GM18505 (cell line): ENCODE data around the gene CALU.

ENCODE experiments used
- ATAC-seq: cut with Tn5 transposase; IDR thresholded peaks from one replicate; pipeline ENCODE4 v1.9.1; 2021; ENCODE audit not compliant: unreplicated experiment
- POLR2A ChIP-seq: IDR thresholded peaks from 4 replicates; pipeline ENCODE4 v1.6.1; 2011; ENCODE audit warnings: borderline replicate concordance; ENCODE audit not compliant: insufficient read depth, insufficient read length; ENCODE audit errors: extremely low read depth

Gene CALU

GRCh38 chr7:128774029-128774689 is 35.0 kb downstream of the CALU start:
- no peak for ATAC-seq
- no peak for TF ChIP-seq POLR2A

DNA sequence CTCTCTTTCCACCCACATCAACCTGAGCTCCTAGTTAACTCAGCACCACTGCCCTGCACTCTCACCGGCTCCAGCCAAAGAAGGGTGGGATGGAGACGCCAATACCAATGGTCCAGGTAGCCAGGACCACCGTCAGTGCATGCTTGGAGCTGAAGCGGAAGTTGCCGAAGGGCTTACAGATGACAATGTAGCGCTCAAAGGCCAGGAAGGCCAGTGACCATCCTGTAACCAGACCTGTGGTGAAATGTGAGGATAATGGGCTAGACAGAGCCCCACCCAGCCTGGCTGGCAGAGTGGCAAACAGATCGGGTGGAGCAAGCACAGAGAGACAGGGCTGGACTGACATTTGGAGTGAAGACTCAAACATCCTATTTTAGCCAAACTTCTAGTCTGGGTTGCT is 35.8 kb downstream of the CALU start:
- ATAC-seq, result no peak
- no peak for TF ChIP-seq POLR2A

GRCh38 chr7:128775744-128776474 is 36.8 kb downstream of the CALU start, which contains the start of gene OPN1SW:
TSS of gene OPN1SW (minus strand) at chr7:128775794. CDS start at chr7:128775781, 13 bp downstream.
- no peak for TF ChIP-seq POLR2A
- no peak for ATAC-seq

- ATAC-seq, result no peak
- no peak for TF ChIP-seq POLR2A
These were observed 38.3 kb downstream of the CALU start for GRCh38 chr7:128777156-128778123.

GRCh38 chr7:128778946-128779345 is 39.8 kb downstream of the CALU start:
- no peak for ATAC-seq
- TF ChIP-seq POLR2A, result no peak

- no peak for ATAC-seq
These were observed 42.0 kb downstream of the CALU start for GRCh38 chr7:128781126-128781525.

DNA sequence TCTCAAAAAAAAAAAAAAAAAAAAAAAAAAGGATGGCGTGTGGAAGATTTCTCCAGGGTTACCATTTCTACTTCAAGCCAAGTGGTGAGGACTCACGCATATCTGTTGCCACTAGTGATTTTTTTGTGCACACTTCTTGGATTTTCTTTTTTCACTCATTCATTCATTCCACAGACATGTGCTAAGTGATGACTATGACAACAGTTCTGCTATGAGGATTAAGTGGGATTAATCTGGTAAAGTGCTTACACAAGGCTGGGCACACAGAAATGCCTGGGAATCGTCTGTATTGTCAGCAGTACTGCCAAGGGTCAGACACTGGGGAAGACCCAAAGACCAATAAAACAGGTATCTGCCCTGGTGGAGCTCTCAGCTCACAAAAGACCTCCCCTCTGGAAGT is 42.7 kb downstream of the CALU start:
- no peak for ATAC-seq
- no peak for TF ChIP-seq POLR2A

More at GRCh38 chr7:128781126-128781525, 42.0 kb downstream of the CALU start:
- TF ChIP-seq POLR2A, result no peak

DNA sequence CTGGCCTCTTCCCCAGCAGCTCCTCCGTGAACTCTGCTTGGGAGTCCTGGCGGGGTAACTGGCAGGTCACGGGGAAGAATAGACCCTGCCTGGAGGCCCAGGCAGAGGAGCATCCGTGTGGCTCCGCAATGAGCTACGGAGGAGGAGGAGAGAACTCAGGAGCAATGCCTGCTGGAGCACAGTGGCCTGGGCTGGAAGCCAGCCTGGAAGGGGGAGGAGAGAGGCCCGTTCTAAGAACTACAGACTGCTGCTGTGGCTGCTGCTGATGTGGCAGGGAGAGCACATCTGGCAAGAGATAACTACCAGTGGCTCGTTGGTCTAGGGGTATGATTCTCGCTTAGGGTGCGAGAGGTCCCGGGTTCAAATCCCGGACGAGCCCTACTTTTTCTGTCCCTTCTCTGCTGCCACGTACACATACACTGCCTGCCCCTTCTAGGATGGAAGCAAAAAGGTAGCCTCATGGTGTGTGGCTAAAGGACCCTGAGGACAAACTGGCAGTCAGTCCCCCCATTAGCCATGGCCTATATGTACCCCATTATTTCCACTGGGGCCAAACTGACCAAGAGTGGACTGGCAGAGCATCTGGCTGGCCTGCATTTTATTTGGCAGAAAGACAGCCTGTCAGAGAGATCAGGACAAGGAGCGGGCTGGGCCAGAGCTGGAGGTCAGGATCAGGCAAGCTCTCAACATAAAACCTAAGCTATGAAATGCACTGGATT is 44.1 kb downstream of the CALU start:
- no peak for TF ChIP-seq POLR2A

DNA sequence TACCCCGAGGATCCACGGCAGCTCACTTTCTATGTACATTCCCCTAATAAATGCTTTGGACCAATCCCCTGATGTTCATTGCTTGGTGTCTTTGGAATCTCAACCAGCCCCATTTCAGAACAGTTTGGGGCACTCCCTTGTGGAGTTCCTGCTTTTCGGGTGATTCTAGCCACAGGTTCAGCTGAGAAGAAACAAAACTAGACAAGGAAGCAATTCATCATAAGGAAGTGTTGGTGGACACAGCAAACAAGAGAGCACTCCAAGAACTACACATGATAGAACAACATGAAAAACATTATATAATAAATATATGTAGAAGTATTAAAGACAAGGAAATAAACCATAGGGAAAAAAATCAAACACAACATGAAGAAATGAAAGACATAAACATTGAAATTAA is 46.6 kb downstream of the CALU start:
- no peak for TF ChIP-seq POLR2A
- no peak for ATAC-seq

More for the DNA sequence above, 44.1 kb downstream of the CALU start:
- ATAC-seq, result no peak

- no peak for ATAC-seq
- no peak for TF ChIP-seq POLR2A
These were observed 49.6 kb downstream of the CALU start for GRCh38 chr7:128788446-128789412.

DNA sequence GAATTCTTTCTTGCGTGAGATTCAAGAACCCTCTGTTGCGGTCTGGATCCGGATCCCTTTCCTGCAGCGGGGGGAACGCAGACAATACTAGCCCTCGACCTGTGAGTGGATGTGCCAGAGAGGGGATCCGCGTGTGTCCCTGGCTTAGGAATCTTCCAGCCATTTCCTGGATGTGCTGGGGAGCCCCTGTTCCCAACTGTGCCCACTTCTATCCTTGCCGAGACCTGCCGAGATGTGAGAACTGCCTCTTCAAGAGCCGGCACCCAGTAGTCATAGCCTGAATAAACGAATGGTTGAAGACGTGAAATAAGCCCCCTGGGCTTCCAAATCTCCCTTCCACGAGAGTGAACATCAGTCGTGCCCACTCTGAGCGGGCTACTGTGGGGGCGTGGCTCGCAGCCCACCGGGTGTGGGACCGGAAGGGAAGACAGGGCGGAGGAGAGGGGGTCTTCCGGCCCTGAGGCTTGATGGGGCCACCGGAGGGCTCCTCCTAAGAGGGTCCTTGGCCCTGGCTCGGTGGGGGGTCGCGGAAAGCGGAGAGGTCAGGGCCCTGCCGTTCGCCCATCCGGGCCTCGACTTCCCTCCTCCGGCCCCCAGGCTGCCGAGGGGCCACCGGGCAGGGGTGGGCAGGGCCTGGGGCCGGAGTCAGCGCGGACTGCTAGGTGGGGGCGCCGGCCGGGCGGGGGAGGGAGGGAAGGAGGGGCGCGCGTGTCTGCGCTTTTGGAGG is 51.3 kb downstream of the CALU start:
- ATAC-seq, result no peak
- TF ChIP-seq POLR2A, result no peak
